Ishikawa (cell line): ENCODE measurements around the gene BTBD9.

Experiments
- CEBPB ChIP-seq: IDR thresholded peaks from 2 replicates; pipeline ENCODE4 v1.6.1; 2012
- CREB1 ChIP-seq: IDR thresholded peaks from 2 replicates; pipeline ENCODE4 v1.6.1; 2012; ENCODE audit warnings: low read depth
- EGR1 ChIP-seq: IDR thresholded peaks from 2 replicates; pipeline ENCODE4 v1.6.1; 2012
- EP300 ChIP-seq: IDR thresholded peaks from 2 replicates; pipeline ENCODE4 v1.6.1; 2012; ENCODE audit warnings: borderline replicate concordance
- FOXM1 ChIP-seq: IDR thresholded peaks from 2 replicates; pipeline ENCODE4 v1.6.1; 2012; ENCODE audit warnings: low read depth, borderline replicate concordance
- NFIC ChIP-seq: IDR thresholded peaks from 2 replicates; pipeline ENCODE4 v1.6.1; 2012
- RAD21 ChIP-seq: IDR thresholded peaks from 2 replicates; pipeline ENCODE4 v1.6.1; 2012; ENCODE audit warnings: low read depth
- TAF1 ChIP-seq: IDR thresholded peaks from 2 replicates; pipeline ENCODE4 v1.6.1; 2012; ENCODE audit warnings: low read depth, mild to moderate bottlenecking
- TCF12 ChIP-seq: IDR thresholded peaks from 2 replicates; pipeline ENCODE4 v1.6.1; 2012; ENCODE audit warnings: low read depth
- TEAD4 ChIP-seq: IDR thresholded peaks from 2 replicates; pipeline ENCODE4 v1.6.1; 2012
- YY1 ChIP-seq: IDR thresholded peaks from 2 replicates; pipeline ENCODE4 v1.6.1; 2012; ENCODE audit warnings: low read depth
- ZBTB7A ChIP-seq: IDR thresholded peaks from 2 replicates; pipeline ENCODE4 v1.6.1; 2012; ENCODE audit warnings: low read depth
- TF ChIP-seq, protein P1 (sequence below): IDR thresholded peaks from 2 replicates; pipeline ENCODE4 v1.6.1; 2012; ENCODE audit warnings: low read depth, mild to moderate bottlenecking
- TF ChIP-seq, protein P2 (sequence below): IDR thresholded peaks from 2 replicates; pipeline ENCODE4 v1.6.1; 2012
- TF ChIP-seq, protein P3 (sequence below): IDR thresholded peaks from 2 replicates; pipeline ENCODE4 v1.6.1; 2012

Gene BTBD9

DNA sequence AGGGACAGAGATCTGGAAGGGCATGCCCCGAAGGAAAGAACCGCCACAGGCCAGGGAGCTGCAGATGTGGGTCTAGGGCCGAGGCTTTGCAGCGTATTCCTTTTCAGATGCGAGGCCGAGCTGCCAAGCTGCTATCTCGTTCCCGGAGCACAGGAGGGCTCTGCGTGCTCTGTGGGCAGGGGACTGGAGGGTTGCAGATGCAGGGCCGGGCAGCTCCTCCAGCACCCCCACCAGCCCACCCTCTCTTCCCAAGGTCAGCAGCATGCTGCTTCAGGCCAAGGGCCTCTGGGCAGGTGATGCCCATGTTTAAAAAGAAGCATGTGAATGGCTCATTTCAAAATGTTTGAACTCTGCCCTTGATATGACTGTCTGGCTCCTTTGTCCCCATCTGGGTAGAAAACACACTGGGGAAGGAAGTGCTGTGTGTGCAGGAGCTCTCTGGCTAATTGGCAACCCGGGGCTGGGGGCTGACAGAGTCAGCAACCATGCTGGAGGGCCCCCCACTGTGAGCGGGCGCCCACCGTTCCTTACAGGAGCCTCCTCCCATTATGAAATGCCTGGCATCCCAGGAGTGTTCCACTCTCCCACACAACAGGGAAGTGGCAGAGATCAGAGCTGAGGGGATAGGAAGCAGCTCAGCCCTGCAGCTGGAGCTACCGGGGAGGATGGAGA is 466.9 kb downstream of the BTBD9 start:
- no peak for TF ChIP-seq TAF1
- TF ChIP-seq EGR1 = no peak
- TF ChIP-seq, protein P1, sequence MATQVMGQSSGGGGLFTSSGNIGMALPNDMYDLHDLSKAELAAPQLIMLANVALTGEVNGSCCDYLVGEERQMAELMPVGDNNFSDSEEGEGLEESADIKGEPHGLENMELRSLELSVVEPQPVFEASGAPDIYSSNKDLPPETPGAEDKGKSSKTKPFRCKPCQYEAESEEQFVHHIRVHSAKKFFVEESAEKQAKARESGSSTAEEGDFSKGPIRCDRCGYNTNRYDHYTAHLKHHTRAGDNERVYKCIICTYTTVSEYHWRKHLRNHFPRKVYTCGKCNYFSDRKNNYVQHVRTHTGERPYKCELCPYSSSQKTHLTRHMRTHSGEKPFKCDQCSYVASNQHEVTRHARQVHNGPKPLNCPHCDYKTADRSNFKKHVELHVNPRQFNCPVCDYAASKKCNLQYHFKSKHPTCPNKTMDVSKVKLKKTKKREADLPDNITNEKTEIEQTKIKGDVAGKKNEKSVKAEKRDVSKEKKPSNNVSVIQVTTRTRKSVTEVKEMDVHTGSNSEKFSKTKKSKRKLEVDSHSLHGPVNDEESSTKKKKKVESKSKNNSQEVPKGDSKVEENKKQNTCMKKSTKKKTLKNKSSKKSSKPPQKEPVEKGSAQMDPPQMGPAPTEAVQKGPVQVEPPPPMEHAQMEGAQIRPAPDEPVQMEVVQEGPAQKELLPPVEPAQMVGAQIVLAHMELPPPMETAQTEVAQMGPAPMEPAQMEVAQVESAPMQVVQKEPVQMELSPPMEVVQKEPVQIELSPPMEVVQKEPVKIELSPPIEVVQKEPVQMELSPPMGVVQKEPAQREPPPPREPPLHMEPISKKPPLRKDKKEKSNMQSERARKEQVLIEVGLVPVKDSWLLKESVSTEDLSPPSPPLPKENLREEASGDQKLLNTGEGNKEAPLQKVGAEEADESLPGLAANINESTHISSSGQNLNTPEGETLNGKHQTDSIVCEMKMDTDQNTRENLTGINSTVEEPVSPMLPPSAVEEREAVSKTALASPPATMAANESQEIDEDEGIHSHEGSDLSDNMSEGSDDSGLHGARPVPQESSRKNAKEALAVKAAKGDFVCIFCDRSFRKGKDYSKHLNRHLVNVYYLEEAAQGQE = no peak
- TF ChIP-seq, protein P2, sequence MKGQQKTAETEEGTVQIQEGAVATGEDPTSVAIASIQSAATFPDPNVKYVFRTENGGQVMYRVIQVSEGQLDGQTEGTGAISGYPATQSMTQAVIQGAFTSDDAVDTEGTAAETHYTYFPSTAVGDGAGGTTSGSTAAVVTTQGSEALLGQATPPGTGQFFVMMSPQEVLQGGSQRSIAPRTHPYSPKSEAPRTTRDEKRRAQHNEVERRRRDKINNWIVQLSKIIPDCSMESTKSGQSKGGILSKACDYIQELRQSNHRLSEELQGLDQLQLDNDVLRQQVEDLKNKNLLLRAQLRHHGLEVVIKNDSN = no peak
- TF ChIP-seq TEAD4 = no peak
- no peak for TF ChIP-seq NFIC
- no peak for TF ChIP-seq CEBPB
- no peak for TF ChIP-seq ZBTB7A
- TF ChIP-seq, protein P3, sequence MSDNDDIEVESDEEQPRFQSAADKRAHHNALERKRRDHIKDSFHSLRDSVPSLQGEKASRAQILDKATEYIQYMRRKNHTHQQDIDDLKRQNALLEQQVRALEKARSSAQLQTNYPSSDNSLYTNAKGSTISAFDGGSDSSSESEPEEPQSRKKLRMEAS = no peak
- no peak for TF ChIP-seq CREB1
- TF ChIP-seq FOXM1 = no peak
- TF ChIP-seq EP300 = no peak
- no peak for TF ChIP-seq RAD21
- TF ChIP-seq TCF12 = no peak
- TF ChIP-seq YY1 = no peak

DNA sequence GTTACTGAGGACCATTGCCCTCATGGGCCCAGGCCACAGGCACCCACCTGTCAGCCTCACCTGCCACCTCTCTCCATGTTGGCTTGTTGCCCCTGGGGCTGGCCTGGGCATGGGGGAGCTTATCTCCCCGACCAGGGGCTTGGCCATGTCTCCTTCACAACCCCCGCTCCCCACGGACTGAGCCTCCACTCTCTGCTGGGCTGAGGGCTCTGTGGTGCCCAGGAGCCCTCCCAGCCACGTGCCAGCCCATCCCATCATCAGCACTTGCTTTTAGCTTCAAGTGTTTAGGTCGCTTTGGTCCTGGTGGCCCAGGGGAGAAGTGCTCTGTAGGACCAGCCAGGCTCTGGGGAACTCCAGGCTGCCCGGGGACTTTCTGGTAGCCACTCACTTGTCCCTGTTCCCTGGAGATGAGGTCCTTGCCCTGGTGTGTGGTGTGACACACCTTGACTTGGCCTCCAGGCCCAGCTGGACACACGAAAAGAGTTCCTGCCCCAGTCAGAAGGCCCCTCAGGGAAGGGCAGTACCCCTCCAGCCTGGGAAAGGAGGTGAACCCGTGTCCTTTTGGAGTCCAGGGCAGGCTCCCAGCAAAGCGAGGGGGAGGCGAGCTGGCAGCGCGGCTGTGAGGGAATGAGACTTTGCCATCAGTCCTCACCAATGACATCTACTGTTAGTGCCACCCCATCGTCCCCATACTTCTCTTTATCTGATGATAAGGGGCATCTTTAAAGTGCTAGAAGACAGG is 467.6 kb downstream of the BTBD9 start:
- TF ChIP-seq RAD21 (no peak), FOXM1 (no peak)

DNA sequence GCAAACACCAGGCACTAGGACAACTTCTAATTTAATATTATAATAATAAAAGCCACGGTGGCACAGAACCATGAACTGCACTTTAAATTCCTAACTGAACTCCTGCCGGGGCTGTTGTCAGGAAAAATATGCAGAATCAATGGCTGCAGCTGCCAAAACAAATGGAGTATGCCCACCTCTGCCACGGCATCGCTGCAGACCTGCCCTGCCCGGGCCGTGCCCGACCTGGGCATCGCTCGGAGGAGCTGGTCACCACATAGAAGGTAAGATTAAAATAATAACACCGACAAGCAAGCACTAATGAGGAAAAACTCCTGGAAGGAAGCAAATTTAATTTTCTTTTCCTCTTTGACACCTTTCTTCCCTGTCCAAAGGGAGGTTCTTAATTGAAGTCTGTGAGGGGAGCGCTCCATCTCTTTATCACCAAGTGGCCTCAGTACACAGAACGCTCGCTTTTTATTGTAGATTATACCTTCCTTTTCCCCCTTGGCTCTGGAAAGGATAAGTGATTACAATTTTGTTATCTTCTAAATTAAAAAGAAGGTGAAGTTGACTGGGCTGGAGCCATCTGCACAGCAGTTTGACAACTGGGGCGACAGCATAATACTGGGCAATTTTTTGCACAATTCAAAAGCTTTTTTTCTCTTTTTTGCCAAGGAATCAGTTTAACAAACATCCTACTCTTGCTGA is 468.9 kb downstream of the BTBD9 start:
- TF ChIP-seq RAD21 = no peak
- no peak for TF ChIP-seq EGR1
- TF ChIP-seq YY1 = no peak
- no peak for TF ChIP-seq TCF12
- no peak for TF ChIP-seq TAF1
- TF ChIP-seq EP300 = no peak

DNA sequence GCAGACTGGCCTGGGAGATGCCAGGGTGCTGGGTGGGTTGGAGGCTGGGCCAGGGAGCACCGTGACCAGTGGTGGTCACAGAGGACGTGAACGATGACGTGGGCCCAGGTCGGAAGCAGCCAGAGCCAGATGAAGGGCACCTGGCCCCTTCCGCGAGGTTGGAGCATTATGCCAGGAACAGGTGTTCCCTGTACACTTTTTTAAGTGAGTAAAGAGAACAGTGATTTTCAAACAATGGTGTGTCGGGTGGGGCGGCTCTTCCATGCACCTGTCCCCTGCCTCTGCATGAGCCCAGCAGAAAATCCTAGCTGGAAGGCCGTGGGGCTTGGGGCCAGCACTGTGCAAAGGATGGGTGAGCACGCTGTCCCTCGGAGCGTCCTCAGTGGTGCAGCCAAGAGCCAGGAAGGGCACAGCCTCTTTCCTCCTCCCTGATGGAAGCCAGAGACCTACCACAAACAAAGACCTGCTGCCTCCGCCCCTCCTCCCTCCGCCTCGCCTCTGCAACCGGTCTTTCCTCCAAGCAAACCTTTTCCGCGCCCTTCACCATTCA is 469.7 kb downstream of the BTBD9 start:
- TF ChIP-seq EGR1 (no peak), EP300 (no peak), TCF12 (no peak), NFIC (no peak)

DNA sequence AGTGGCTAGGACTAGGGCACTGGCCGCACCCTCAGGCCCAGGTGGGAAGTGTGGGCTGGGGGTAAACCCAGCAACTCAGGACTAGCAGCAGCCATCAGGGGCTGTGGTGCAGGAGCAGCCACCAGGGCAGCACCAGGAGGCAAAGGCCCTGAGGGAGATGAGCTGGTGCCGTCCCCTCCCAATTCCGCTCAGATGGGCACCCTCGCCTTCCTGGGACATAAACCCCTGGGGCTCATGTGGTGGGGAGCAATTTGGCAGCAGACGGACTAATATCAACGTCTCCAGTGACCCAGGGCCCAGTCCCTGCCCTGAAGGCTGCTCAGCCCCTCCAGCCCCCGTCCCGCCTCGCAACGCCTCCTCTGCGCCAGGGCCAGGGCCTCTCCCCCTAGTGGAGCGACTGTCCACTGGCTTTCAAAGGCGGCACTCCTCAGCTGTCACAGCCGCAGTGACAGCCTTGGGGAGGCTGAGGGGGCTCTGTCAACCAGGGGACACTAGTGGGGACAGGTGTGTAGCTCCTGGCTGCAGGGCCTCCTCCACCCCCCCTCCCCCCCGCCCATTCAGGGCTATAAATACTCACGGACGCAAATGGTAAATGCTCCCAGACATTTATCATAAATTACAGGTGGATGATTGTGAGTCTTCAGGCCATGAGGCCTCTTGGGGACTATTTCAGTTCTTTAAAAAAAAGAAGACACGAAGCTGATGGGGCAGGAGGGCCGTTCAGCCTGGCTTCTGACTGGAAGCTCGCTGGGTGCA is 470.3 kb downstream of the BTBD9 start:
- TF ChIP-seq EGR1 (no peak), NFIC (no peak), EP300 (no peak), TEAD4 (no peak), FOXM1 (no peak), RAD21 (no peak), CEBPB (no peak), TAF1 (no peak), CREB1 (no peak), ZBTB7A (no peak), TCF12 (no peak), YY1 (no peak)
- TF ChIP-seq, protein P2 = no peak
- TF ChIP-seq, protein P3 = no peak
- TF ChIP-seq, protein P1 = no peak
